T-helper 2 cell treated with Interferon-gamma antibody and Interleukin-4, amounts not matched to agents 5 μg/mL and 100 μg/mL, for 36 hours (primary cell): ENCODE data around the gene SPNS2.

ENCODE experiments used
- DNase-seq: peaks from one replicate; pipeline ENCODE4 v3.0.0; 2021; ENCODE audit warnings: low spot score
- H3K27ac Mint-ChIP-seq: one replicate; pipeline ENCODE4 v1.8.0; 2021; ENCODE audit warnings: mild to moderate bottlenecking, mixed read lengths
- H3K27me3 Mint-ChIP-seq: one replicate; pipeline ENCODE4 v1.8.0; 2021; ENCODE audit warnings: low read depth, mixed read lengths
- H3K36me3 Mint-ChIP-seq: one replicate; pipeline ENCODE4 v1.8.0; 2021; ENCODE audit warnings: low read depth, mixed read lengths
- H3K4me1 Mint-ChIP-seq: one replicate; pipeline ENCODE4 v1.8.0; 2021; ENCODE audit warnings: low read depth, mixed read lengths
- H3K4me3 Mint-ChIP-seq: one replicate; pipeline ENCODE4 v1.8.0; 2022; ENCODE audit warnings: mild to moderate bottlenecking, moderate library complexity, mixed read lengths
- H3K9me3 Mint-ChIP-seq: one replicate; pipeline ENCODE4 v1.8.0; 2021; ENCODE audit warnings: mixed read lengths

SPNS2 gene

GRCh38 chr17:4498461-4499397 lies at the start of gene SPNS2:
Gene SPNS2 (plus strand): TSS chr17:4498881. CDS start chr17:4499048, 167 bp downstream.
- Mint-ChIP-seq H3K36me3 (peaks cover 4% of the 10 kb centered on the region), H3K4me1 (peaks cover 10% of the 10 kb centered on the region), H3K27ac (no peak within 1 kb of the TSS), H3K9me3 (no peaks in the 10 kb centered on the region), H3K27me3 (peaks cover 44% of the 10 kb centered on the region), H3K4me3 (peak within 1 kb of the TSS; percentile 66)
- peak; percentile 63 for DNase-seq

- Mint-ChIP-seq H3K36me3 (peaks cover 7% of the 10 kb centered on the region), H3K4me3 (no peak overlapping the region), H3K4me1 (no peaks in the 10 kb centered on the region), H3K27ac (no peak overlapping the region), H3K27me3 (no peaks in the 10 kb centered on the region), H3K9me3 (no peaks in the 10 kb centered on the region)
- no peak for DNase-seq
Observed at GRCh38 chr17:4449736-4450135, 48.9 kb upstream of the SPNS2 start.

- no peak overlapping the region for H3K4me3 Mint-ChIP-seq
- H3K9me3 Mint-ChIP-seq: no peaks in the 10 kb centered on the region
- no peaks in the 10 kb centered on the region for H3K27me3 Mint-ChIP-seq
- H3K4me1 Mint-ChIP-seq: no peaks in the 10 kb centered on the region
- no peak for DNase-seq
- no peak overlapping the region for H3K27ac Mint-ChIP-seq
- peaks cover 7% of the 10 kb centered on the region for H3K36me3 Mint-ChIP-seq
Observed at GRCh38 chr17:4450710-4451316, 47.9 kb upstream of the SPNS2 start.

- no peaks in the 10 kb centered on the region for H3K9me3 Mint-ChIP-seq
- H3K27me3 Mint-ChIP-seq: no peaks in the 10 kb centered on the region
- peaks cover 9% of the 10 kb centered on the region for H3K36me3 Mint-ChIP-seq
- H3K4me1 Mint-ChIP-seq: no peaks in the 10 kb centered on the region
- no peak overlapping the region for H3K4me3 Mint-ChIP-seq
- H3K27ac Mint-ChIP-seq: no peak overlapping the region
- no peak for DNase-seq
Observed at GRCh38 chr17:4453812-4454591, 44.7 kb upstream of the SPNS2 start.

- Mint-ChIP-seq H3K4me1 (no peaks in the 10 kb centered on the region), H3K27ac (no peak overlapping the region), H3K4me3 (no peak overlapping the region), H3K9me3 (peaks cover 9% of the 10 kb centered on the region), H3K36me3 (peaks cover 16% of the 10 kb centered on the region), H3K27me3 (no peaks in the 10 kb centered on the region)
- no peak for DNase-seq
Observed at GRCh38 chr17:4460661-4461060, 38.0 kb upstream of the SPNS2 start.

GRCh38 chr17:4463818-4464476 lies 34.7 kb upstream of the SPNS2 start:
- no peaks in the 10 kb centered on the region for H3K4me1 Mint-ChIP-seq
- no peak for DNase-seq
- peaks cover 14% of the 10 kb centered on the region for H3K36me3 Mint-ChIP-seq
- H3K27me3 Mint-ChIP-seq: no peaks in the 10 kb centered on the region
- H3K9me3 Mint-ChIP-seq: peaks cover 9% of the 10 kb centered on the region
- no peak overlapping the region for H3K27ac Mint-ChIP-seq
- no peak overlapping the region for H3K4me3 Mint-ChIP-seq

GRCh38 chr17:4465786-4466185 lies 32.9 kb upstream of the SPNS2 start:
- Mint-ChIP-seq H3K27ac (no peak overlapping the region), H3K27me3 (no peaks in the 10 kb centered on the region), H3K4me1 (no peaks in the 10 kb centered on the region), H3K4me3 (no peak overlapping the region), H3K36me3 (peaks cover 4% of the 10 kb centered on the region), H3K9me3 (peaks cover 3% of the 10 kb centered on the region)
- DNase-seq: no peak

GRCh38 chr17:4467287-4467686 lies 31.4 kb upstream of the SPNS2 start:
- no peak overlapping the region for H3K27ac Mint-ChIP-seq
- DNase-seq: no peak
- H3K27me3 Mint-ChIP-seq: no peaks in the 10 kb centered on the region
- H3K9me3 Mint-ChIP-seq: no peaks in the 10 kb centered on the region
- no peak overlapping the region for H3K4me3 Mint-ChIP-seq
- peaks cover 2% of the 10 kb centered on the region for H3K36me3 Mint-ChIP-seq
- H3K4me1 Mint-ChIP-seq: no peaks in the 10 kb centered on the region

- Mint-ChIP-seq H3K27ac (no peak overlapping the region), H3K9me3 (no peaks in the 10 kb centered on the region), H3K27me3 (no peaks in the 10 kb centered on the region), H3K36me3 (peaks cover 2% of the 10 kb centered on the region), H3K4me1 (no peaks in the 10 kb centered on the region), H3K4me3 (no peak overlapping the region)
- DNase-seq: no peak
Observed at GRCh38 chr17:4469552-4469951, 29.1 kb upstream of the SPNS2 start.

GRCh38 chr17:4472286-4472685 lies 26.4 kb upstream of the SPNS2 start:
- H3K36me3 Mint-ChIP-seq: peaks cover 2% of the 10 kb centered on the region
- H3K27ac Mint-ChIP-seq: no peak overlapping the region
- no peak overlapping the region for H3K4me3 Mint-ChIP-seq
- DNase-seq: no peak
- H3K9me3 Mint-ChIP-seq: no peaks in the 10 kb centered on the region
- no peaks in the 10 kb centered on the region for H3K27me3 Mint-ChIP-seq
- no peaks in the 10 kb centered on the region for H3K4me1 Mint-ChIP-seq

GRCh38 chr17:4474093-4474492 lies 24.6 kb upstream of the SPNS2 start:
- no peak overlapping the region for H3K27ac Mint-ChIP-seq
- peaks cover 2% of the 10 kb centered on the region for H3K4me1 Mint-ChIP-seq
- no peak for DNase-seq
- no peaks in the 10 kb centered on the region for H3K27me3 Mint-ChIP-seq
- H3K36me3 Mint-ChIP-seq: peaks cover 2% of the 10 kb centered on the region
- H3K4me3 Mint-ChIP-seq: no peak overlapping the region
- H3K9me3 Mint-ChIP-seq: no peaks in the 10 kb centered on the region

- Mint-ChIP-seq H3K4me3 (no peak overlapping the region), H3K36me3 (peaks cover 2% of the 10 kb centered on the region), H3K4me1 (peaks cover 2% of the 10 kb centered on the region), H3K27ac (no peak overlapping the region), H3K9me3 (no peaks in the 10 kb centered on the region), H3K27me3 (no peaks in the 10 kb centered on the region)
- DNase-seq: no peak
Observed at GRCh38 chr17:4475001-4475400, 23.7 kb upstream of the SPNS2 start.

GRCh38 chr17:4475463-4475862 lies 23.2 kb upstream of the SPNS2 start:
- no peak overlapping the region for H3K4me3 Mint-ChIP-seq
- H3K27me3 Mint-ChIP-seq: no peaks in the 10 kb centered on the region
- H3K27ac Mint-ChIP-seq: no peak overlapping the region
- H3K4me1 Mint-ChIP-seq: peaks cover 3% of the 10 kb centered on the region
- H3K36me3 Mint-ChIP-seq: peaks cover 2% of the 10 kb centered on the region
- H3K9me3 Mint-ChIP-seq: no peaks in the 10 kb centered on the region
- no peak for DNase-seq
